Smooth muscle cell (in vitro differentiated cells): Measurements from ENCODE around the gene SORCS2. TPM values are rescaled to one million over a fixed set of nuclear protein-coding genes. Genes with fewer than 3 reads are reported as not detected.

ENCODE experiments used
- DNase-seq: peaks from one replicate; lab custom pipeline; 2025; ENCODE audit not compliant: unreplicated experiment; lab: John Stamatoyannopoulos, UW
- H2AFZ ChIP-seq: fragments of 200-600 bp; sonication (generic); 2 replicates; pipeline ENCODE4 v1.6.0; 2016; ENCODE audit warnings: antibody characterized with exemption, low read depth, mild to moderate bottlenecking
- H3F3A ChIP-seq: fragments of 200-600 bp; sonication (generic); 2 replicates; pipeline ENCODE4 v1.6.0; 2017; ENCODE audit warnings: antibody characterized with exemption, low read depth
- H3K27ac ChIP-seq: fragments of 200-600 bp; sonication (generic); 2 replicates; pipeline ENCODE4 v1.5.1; 2016; ENCODE audit warnings: low read depth, mild to moderate bottlenecking
- H3K27me3 ChIP-seq: fragments of 200-600 bp; sonication (generic); 2 replicates; pipeline ENCODE4 v1.6.1; 2016; ENCODE audit warnings: low read depth, mild to moderate bottlenecking
- H3K36me3 ChIP-seq: fragments of 200-600 bp; sonication (generic); 2 replicates; pipeline ENCODE4 v1.5.1; 2016; ENCODE audit warnings: low read depth
- H3K4me1 ChIP-seq: fragments of 200-600 bp; sonication (generic); 2 replicates; pipeline ENCODE4 v1.5.1; 2016; ENCODE audit warnings: low read depth
- H3K4me2 ChIP-seq: fragments of 200-600 bp; sonication (generic); 2 replicates; pipeline ENCODE4 v1.6.0; 2016; ENCODE audit warnings: mild to moderate bottlenecking
- H3K4me3 ChIP-seq: fragments of 200-600 bp; sonication (generic); 2 replicates; pipeline ENCODE4 v1.5.1; 2016; ENCODE audit warnings: mild to moderate bottlenecking
- H3K79me2 ChIP-seq: fragments of 200-600 bp; sonication (generic); 2 replicates; pipeline ENCODE4 v1.6.0; 2016; ENCODE audit warnings: low read depth, mild to moderate bottlenecking
- H3K9ac ChIP-seq: fragments of 200-600 bp; sonication (generic); 2 replicates; pipeline ENCODE4 v1.6.0; 2016; ENCODE audit warnings: low read depth
- H3K9me3 ChIP-seq: fragments of 200-600 bp; sonication (generic); replicated peaks from 2 replicates; pipeline ENCODE4 v1.5.1; 2016; ENCODE audit warnings: low read depth
- H4K20me1 ChIP-seq: fragments of 200-600 bp; sonication (generic); 2 replicates; pipeline ENCODE4 v1.6.0; 2016; ENCODE audit warnings: low read depth
- WGBS: methylation state at CpG from one replicate; pipeline ENCODE4 v1.1.7; 2016; ENCODE audit warnings: low lambda C conversion rate; 5-methylcytosine and 5-hydroxymethylcytosine counted together
- polyA plus RNA-seq: library from polyadenylated mRNA; unstranded; fragments of >200 nt; fragmentation: Nextera tagmentation; extraction: Ambion mirVana; gene quantifications from 2 replicates; pipeline ENCODE4 v1.2.1, GENCODE V29; 2016
- total RNA-seq: library from RNA; depleted of rRNA; stranded (reverse); fragments of >200 nt; gene quantifications from 2 replicates; pipeline ENCODE4 v1.2.3, GENCODE V29; 2014
- TF ChIP-seq, protein P1 (sequence below): fragments of 200-600 bp; sonication (generic); IDR thresholded peaks from 2 replicates; pipeline ENCODE4 v1.5.1; 2017; ENCODE audit warnings: borderline replicate concordance, mild to moderate bottlenecking, antibody characterized with exemption; ENCODE audit not compliant: insufficient read depth, poor library complexity, severe bottlenecking

SORCS2 gene
- total and polyA plus RNA-seq, 2 experiments from 2014 or later: 5.2 to 9.3 TPM

GRCh38 chr4:7264694-7265093 lies 72.4 kb downstream of the SORCS2 start:
- no peak overlapping the region for H2AFZ ChIP-seq
- WGBS: 87% methylated on average over 11 of the region's 11 CpGs
- no peaks in the 10 kb centered on the region for H3F3A ChIP-seq
- H3K4me3 ChIP-seq: no peak overlapping the region
- H3K4me1 ChIP-seq: peaks cover 10% of the 10 kb centered on the region
- DNase-seq: no peak
- H3K9ac ChIP-seq: no peak overlapping the region
- no peaks in the 10 kb centered on the region for H4K20me1 ChIP-seq
- H3K9me3 ChIP-seq: no peaks in the 10 kb centered on the region
- no peaks in the 10 kb centered on the region for H3K27me3 ChIP-seq
- no peaks in the 10 kb centered on the region for H3K36me3 ChIP-seq
- no peak overlapping the region for H3K4me2 ChIP-seq
- H3K79me2 ChIP-seq: no peaks in the 10 kb centered on the region
- no peak overlapping the region for H3K27ac ChIP-seq
- TF ChIP-seq, protein P1, sequence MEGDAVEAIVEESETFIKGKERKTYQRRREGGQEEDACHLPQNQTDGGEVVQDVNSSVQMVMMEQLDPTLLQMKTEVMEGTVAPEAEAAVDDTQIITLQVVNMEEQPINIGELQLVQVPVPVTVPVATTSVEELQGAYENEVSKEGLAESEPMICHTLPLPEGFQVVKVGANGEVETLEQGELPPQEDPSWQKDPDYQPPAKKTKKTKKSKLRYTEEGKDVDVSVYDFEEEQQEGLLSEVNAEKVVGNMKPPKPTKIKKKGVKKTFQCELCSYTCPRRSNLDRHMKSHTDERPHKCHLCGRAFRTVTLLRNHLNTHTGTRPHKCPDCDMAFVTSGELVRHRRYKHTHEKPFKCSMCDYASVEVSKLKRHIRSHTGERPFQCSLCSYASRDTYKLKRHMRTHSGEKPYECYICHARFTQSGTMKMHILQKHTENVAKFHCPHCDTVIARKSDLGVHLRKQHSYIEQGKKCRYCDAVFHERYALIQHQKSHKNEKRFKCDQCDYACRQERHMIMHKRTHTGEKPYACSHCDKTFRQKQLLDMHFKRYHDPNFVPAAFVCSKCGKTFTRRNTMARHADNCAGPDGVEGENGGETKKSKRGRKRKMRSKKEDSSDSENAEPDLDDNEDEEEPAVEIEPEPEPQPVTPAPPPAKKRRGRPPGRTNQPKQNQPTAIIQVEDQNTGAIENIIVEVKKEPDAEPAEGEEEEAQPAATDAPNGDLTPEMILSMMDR: no peak

DNA sequence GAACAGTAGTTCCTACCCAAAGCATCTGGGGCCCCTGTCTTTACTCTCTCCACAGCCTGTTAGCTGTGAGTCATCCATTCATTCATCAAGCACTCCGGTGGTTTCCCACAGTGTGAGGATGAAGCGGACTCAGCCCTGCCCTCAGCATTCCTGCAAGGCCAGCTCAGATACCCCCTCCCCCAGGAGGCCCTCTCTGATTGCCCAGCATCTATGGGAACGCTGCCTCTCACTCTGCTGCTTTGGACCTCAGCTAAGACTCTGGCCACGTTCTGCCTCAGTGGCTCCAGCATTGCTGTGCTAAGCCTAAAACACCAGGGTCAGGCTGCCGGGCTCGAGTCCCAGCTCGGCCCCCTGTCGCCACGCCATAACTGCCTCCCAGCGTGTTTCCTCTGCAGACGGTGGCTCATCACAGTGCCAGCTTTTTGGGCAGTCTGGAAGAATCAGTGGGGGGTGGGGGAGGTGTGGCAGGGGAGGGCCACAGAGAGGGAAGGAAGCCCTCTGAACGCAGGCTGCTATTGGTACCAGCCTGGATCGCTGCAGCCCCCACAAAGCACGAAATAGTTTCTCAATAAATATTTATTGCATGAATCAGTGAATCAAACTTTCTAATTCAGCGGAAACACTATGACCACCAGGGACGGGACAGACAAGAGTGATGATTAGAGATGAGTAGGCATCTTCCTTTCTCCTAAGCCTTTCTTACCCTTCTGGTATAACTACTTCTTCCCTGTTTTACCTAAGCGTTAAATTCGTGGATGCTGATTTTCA lies 74.4 kb downstream of the SORCS2 start:
- TF ChIP-seq, protein P1: no peak
- Histone ChIP-seq H3K9me3 (no peaks in the 10 kb centered on the region), H3K4me2 (peak overlapping the region; percentile 76), H3K36me3 (no peaks in the 10 kb centered on the region), H3K27me3 (no peaks in the 10 kb centered on the region), H3F3A (no peaks in the 10 kb centered on the region), H4K20me1 (no peaks in the 10 kb centered on the region), H3K79me2 (no peaks in the 10 kb centered on the region), H3K4me3 (no peak overlapping the region), H3K27ac (peak overlapping the region; percentile 82), H2AFZ (no peak overlapping the region), H3K9ac (peak overlapping the region; percentile 49), H3K4me1 (peaks cover 10% of the 10 kb centered on the region)
- DNase-seq: peak; percentile 18
- 52% methylated on average over 18 of the region's 18 CpGs for WGBS

GRCh38 chr4:7267829-7268228 lies 75.5 kb downstream of the SORCS2 start:
- Histone ChIP-seq H3K4me3 (no peak overlapping the region), H3K9me3 (no peaks in the 10 kb centered on the region), H3K36me3 (no peaks in the 10 kb centered on the region), H3K4me1 (peaks cover 10% of the 10 kb centered on the region), H3K27me3 (no peaks in the 10 kb centered on the region), H2AFZ (no peak overlapping the region), H3K4me2 (no peak overlapping the region), H3F3A (no peaks in the 10 kb centered on the region), H3K79me2 (no peaks in the 10 kb centered on the region), H4K20me1 (no peaks in the 10 kb centered on the region), H3K9ac (no peak overlapping the region), H3K27ac (no peak overlapping the region)
- no peak for DNase-seq
- TF ChIP-seq, protein P1: no peak
- 89% methylated on average over 7 of the region's 7 CpGs for WGBS

GRCh38 chr4:7268941-7269340 lies 76.6 kb downstream of the SORCS2 start:
- Histone ChIP-seq H3K36me3 (no peaks in the 10 kb centered on the region), H3K79me2 (no peaks in the 10 kb centered on the region), H3K4me3 (no peak overlapping the region), H3K4me2 (no peak overlapping the region), H3K9me3 (no peaks in the 10 kb centered on the region), H3K9ac (no peak overlapping the region), H2AFZ (no peak overlapping the region), H3F3A (no peaks in the 10 kb centered on the region), H3K4me1 (peaks cover 10% of the 10 kb centered on the region), H4K20me1 (no peaks in the 10 kb centered on the region), H3K27me3 (no peaks in the 10 kb centered on the region), H3K27ac (no peak overlapping the region)
- TF ChIP-seq, protein P1: no peak
- DNase-seq: no peak
- WGBS: 94% methylated on average over 10 of the region's 10 CpGs
